22Rv1 (cell line): Measurements from ENCODE around the gene ARTN.

ENCODE experiments used
- CTCF ChIP-seq: fragments of 450-650 bp; IDR thresholded peaks from 2 replicates; pipeline ENCODE4 v1.5.1; 2017; ENCODE audit warnings: mild to moderate bottlenecking
- ZFX ChIP-seq: fragments of 450-650 bp; IDR thresholded peaks from 2 replicates; pipeline ENCODE4 v1.6.1; 2017; ENCODE audit warnings: antibody characterized with exemption, borderline replicate concordance

DNA sequence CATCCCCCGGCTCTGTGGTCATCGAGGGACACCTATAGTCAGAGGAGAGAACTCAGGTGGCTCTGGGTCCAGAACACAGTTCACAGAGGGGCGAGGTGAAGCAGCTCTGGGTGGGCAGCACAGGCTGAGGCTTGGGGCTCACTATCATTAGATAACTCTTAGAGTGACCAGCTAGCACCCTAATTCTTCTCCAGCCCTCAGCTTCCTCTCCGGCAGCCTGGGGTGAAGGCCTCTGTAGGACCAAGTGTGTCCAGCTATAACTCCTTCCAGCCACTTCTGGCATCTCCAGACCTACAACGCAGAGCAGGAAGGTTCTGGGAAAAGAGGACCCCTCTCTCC lies 1.4 kb downstream of the ARTN start:
- TF ChIP-seq CTCF (no peak; the same call in 1 of the 2 replicates), ZFX (no peak)
